Astrocyte of the cerebellum (primary cell): ENCODE results near the gene KRTAP2-4.
"Not testable (repeated sequence)": the region's sequence is repeated elsewhere in the genome, so short reads cannot be mapped to it uniquely, and the experiment has no call there.

Experiments used
- DNase-seq: peaks from one replicate; pipeline ENCODE4 v3.0.0-alpha.2; 2011; ENCODE audit warnings: low read depth
- H3K4me3 ChIP-seq: 2 replicates; pipeline ENCODE4 v1.5.1; 2011; ENCODE audit warnings: mild to moderate bottlenecking, low read depth, low read length, moderate library complexity
- in situ Hi-C: cut with HindIII; loops from 2 replicates; pipeline ENCODE4 v1.10.0; 2017; ENCODE audit warnings: low sequenced_read_pairs
- TF ChIP-seq, protein P1 (sequence below): IDR thresholded peaks from 2 replicates; pipeline ENCODE4 v1.5.1; 2012; ENCODE audit warnings: low read length, low read depth, moderate library complexity, mild to moderate bottlenecking; ENCODE audit errors: missing control alignments

The KRTAP2-4 gene, protein sequence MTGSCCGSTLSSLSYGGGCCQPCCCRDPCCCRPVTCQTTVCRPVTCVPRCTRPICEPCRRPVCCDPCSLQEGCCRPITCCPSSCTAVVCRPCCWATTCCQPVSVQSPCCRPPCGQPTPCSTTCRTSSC

DNA sequence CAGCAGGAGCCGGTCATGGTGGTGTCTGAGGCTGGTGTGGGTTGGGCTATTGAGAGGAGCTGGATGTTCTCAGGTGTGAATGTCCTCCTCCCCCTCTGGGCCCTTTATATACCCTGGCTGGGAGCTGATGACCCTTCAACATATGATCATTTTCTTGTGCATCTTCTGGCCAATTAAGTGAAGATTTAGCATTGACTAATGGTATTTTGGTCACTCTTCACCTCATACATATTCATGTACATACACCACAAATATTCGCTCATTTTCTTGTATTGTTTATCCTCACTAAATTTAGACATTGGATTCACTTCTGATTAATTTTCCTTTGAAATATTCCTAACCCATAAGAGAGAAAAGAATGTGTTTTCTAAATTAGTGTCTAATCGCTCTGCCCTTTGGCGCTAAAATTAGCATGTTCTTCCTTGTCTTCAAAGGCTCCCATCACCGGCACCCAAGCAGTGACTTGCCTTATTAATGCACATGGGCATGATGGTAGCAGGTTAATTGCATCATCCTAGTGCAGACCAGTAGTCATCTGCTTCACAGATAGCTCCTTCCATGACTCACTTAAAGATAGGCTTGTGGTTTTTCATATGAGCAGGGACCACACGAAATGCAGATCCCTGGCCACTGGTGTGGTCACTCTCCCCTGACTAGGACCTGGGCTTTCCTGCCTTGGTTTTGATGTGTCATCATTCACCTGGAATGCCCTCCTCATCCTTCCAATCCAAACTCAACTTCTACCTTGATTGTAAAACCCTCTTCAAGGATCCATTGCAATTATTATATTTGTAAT, at the start of gene KRTAP2-4:
Gene KRTAP2-4, minus strand, starts transcription at position 51 of the 796 bp plus-strand sequence. Its CDS starts 34 bp downstream, at position 17.
- DNase-seq, result no peak
- no peak within 1 kb of the TSS for H3K4me3 ChIP-seq
- TF ChIP-seq, protein P1, sequence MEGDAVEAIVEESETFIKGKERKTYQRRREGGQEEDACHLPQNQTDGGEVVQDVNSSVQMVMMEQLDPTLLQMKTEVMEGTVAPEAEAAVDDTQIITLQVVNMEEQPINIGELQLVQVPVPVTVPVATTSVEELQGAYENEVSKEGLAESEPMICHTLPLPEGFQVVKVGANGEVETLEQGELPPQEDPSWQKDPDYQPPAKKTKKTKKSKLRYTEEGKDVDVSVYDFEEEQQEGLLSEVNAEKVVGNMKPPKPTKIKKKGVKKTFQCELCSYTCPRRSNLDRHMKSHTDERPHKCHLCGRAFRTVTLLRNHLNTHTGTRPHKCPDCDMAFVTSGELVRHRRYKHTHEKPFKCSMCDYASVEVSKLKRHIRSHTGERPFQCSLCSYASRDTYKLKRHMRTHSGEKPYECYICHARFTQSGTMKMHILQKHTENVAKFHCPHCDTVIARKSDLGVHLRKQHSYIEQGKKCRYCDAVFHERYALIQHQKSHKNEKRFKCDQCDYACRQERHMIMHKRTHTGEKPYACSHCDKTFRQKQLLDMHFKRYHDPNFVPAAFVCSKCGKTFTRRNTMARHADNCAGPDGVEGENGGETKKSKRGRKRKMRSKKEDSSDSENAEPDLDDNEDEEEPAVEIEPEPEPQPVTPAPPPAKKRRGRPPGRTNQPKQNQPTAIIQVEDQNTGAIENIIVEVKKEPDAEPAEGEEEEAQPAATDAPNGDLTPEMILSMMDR, result no peak
- in situ Hi-C loops, result no loop called here

DNA sequence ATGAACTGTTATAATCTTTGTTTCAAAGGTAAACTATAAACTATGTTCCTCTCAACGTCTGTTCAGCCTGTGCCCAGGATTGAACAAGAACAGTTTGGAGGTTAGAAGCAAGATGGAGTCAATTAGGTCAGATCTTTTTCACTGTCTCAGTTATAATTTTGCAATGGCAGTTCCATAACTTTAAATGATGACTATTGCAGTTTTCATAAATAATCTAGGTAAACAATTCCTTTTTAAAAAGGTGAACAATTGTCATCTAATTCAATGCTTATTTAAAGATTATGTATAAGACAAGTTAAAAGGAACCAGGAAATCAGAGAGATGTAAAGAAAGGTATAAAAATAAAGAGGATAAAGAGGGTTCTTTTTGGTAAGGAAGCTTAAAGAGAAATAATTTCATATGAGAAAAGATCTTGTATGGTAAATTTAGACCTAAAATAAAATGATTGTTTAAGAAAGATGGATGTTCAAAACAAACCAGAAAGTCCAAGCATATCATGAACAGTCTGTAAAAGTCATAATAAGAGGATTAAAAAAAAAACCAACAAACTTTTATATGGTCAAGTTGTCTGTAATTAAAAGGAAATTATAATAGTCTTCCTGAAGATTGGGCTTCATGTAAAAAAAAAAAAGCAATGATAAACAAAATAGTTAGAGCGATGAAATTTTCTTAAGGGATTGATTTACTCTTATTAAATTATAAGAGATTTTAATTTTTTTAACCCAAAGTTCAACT, 45.6 kb upstream of the KRTAP2-4 start:
- TF ChIP-seq, protein P1, result no peak
- in situ Hi-C loops, result no loop called here

DNA sequence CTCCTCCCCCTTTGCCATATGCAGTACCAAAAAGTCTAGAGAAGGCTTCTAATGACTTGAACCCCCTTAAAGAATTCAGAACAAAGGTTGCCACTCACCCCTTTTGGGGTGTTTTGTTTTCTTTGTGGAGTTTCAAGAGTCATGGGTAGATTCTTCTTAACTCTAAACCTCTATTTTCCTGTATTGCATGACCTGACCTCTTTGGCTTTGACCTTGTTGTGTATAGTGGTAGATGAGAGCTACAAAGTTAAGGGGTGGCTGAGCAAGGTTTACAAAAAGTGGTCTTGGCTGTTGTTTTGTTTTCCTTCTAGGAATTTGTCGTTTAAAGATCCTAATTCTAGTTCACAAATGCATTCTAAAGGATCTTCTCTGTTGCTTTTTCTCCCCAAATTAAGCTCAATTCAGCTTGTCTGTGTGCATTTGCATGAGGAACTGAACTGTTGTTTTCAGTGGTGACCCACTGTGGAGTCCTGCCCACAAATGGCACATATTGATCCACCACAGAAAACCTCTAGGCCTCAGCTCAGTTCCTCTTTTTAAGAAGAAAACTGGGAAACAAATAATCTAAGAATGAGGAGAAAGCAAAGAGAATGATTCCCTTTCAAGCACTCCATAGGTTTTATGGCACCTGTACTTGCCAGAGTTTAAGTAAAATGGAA, 43.2 kb upstream of the KRTAP2-4 start:
- in situ Hi-C loops, DNase-seq, H3K4me3 ChIP-seq: not testable (repeated sequence)

More for the DNA sequence above, 45.6 kb upstream of the KRTAP2-4 start:
- no peak overlapping the region for H3K4me3 ChIP-seq
- DNase-seq, result no peak

DNA sequence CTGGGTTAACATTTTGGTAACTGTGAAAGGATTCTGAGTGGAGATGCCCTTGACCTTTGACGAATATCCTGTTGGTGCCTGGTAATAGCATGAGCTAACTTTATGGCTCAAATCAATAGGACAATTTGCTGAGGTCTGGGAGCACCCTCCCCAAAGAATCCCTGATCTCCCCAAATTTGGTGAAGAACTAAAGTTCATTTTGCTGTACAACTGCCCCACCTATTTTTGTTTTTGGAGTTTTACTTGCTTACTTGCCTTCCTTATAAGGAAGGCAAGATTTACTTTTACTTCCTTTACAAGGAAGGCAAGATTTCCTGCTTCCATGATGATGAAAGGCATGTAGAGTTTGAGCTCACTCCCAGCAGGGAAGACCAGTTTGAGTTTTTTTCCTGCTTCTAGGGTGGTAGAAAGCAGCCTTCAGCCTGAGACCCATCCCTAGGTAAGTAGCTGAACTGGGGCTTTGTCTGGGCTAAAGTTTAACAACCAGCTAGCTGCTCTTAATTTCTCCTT, 42.3 kb upstream of the KRTAP2-4 start:
- DNase-seq, result no peak
- H3K4me3 ChIP-seq, result no peak overlapping the region
- in situ Hi-C loops, result no loop called here
- TF ChIP-seq, protein P1, result no peak

DNA sequence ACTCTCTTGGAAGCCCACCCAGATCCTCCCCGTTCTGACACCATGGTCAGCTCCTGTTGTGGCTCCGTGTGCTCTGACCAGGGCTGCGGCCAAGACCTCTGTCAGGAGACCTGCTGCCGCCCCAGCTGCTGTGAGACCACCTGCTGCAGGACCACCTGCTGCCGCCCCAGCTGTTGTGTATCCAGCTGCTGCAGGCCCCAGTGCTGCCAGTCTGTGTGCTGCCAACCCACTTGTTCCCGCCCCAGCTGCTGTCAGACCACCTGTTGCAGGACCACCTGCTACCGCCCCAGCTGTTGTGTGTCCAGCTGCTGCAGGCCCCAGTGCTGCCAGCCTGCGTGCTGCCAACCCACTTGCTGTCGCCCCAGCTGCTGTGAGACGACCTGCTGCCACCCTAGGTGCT, 39.7 kb upstream of the KRTAP2-4 start, which contains the start of gene KRTAP4-9:
Gene KRTAP4-9, plus strand, starts transcription at position 43 of the 400 bp plus-strand sequence. Its CDS starts 0 bp downstream, at position 43.
- H3K4me3 ChIP-seq, in situ Hi-C loops, DNase-seq: not testable (repeated sequence)

DNA sequence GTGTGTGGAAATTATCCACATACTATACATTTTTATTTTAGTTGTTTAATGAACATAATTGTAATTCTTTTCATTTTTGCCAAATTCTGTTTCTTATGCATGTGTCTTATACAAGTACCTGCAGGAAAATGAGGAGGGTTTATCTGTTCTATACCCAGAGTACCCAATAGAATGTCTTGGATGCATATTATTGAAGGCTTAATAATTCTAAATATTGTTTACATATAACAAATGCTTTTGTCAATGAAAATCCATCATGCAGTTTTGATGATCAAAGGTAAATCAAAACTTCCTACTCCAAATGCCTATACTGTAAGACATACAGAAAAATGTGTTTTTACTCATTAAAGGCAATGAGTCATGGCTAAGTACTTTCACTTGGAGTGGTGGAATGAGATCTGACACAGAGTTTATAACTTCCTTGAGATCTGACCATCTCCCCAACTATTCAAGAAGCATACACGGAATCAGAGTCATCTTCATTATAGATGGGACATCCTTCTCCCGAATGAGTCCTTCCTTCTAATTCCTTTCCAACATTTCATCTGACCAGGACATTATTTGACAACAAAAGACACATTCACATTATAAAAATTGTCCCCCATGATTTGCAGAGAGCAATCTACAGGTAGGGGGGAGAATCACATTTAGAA, 38.8 kb upstream of the KRTAP2-4 start:
- H3K4me3 ChIP-seq, DNase-seq, in situ Hi-C loops: not testable (repeated sequence)

DNA sequence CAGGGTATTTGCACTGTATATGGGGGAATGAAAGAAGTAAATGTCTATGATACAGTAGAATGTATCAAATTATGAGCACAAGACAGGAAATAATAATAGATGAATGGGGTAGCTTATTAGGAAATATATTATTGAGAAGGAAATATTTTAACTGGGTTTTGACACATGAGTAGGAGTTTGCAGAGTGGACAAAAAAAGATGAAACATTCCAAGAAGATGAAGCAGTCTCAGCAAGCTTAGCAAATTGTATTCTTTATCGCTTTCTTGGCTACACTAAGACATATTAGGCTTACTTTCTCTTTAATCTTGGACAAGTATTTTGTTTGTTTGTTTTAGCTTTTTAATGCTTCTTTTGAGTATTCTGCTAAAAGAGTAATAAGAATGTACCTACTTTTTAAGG, 38.2 kb upstream of the KRTAP2-4 start:
- H3K4me3 ChIP-seq, result no peak overlapping the region
- no peak for DNase-seq
- in situ Hi-C loops, result no loop called here
- TF ChIP-seq, protein P1, result no peak
